ENCODE measurements around the gene SIRT7. TPM values are rescaled to one million over a fixed set of nuclear protein-coding genes. Genes with fewer than 3 reads are reported as not detected.
A peak's percentile ranks its signal among the peaks of the same experiment; 100 is the strongest.

The SIRT7 gene
- total RNA-seq, 6 experiments from 2014 or later, result 7.4 to 15.0 (median 12.2) TPM

GRCh38 chr17:81903896-81904599, 13.9 kb downstream of the SIRT7 start:
- Histone ChIP-seq H3K27me3 (no peaks in the 10 kb centered on the region), H3K4me1 (peaks cover 0 to 31% (median 5%) of the 10 kb centered on the region in 4 donors), H3K4me3 (no peak overlapping the region), H3K9me3 (no peaks in the 10 kb centered on the region), H3K36me3 (peaks cover 0 to 52% (median 21%) of the 10 kb centered on the region in 4 donors), H3K27ac (no peak overlapping the region)
- ATAC-seq (no peak), DNase-seq (no peak)
- 72% methylated on average over 7 of the region's 24 CpGs for WGBS (ENCODE audit: insufficient coverage, low coverage, low lambda C conversion rate, missing lambda C conversion rate)
- no peak for TF ChIP-seq POLR2A (IDR thresholded peaks at IDR 0.05)
- TF ChIP-seq CTCF (IDR thresholded peaks at IDR 0.05), result no peak
- intact Hi-C loops (cut with DNase I), result no loop called here

GRCh38 chr17:81903415-81903831, 14.6 kb downstream of the SIRT7 start:
- Histone ChIP-seq H3K4me3 (no peak overlapping the region), H3K4me1 (peaks cover 0 to 29% (median 5%) of the 10 kb centered on the region in 4 donors), H3K9me3 (no peaks in the 10 kb centered on the region), H3K27me3 (no peaks in the 10 kb centered on the region), H3K36me3 (peaks cover 0 to 49% (median 18%) of the 10 kb centered on the region in 4 donors), H3K27ac (no peak overlapping the region)
- DNase-seq, result no peak
- WGBS (ENCODE audit: insufficient coverage, low coverage, low lambda C conversion rate, missing lambda C conversion rate), result no CpG with 5 or more reads among the region's 10 CpGs
- TF ChIP-seq CTCF (IDR thresholded peaks at IDR 0.05) (no peak), POLR2A (IDR thresholded peaks at IDR 0.05) (no peak)
- intact Hi-C loops (cut with DNase I), result no loop called here
- ATAC-seq, result peak in 2 of 4 donors; percentile 4 to 5

- WGBS (ENCODE audit: insufficient coverage, low coverage, low lambda C conversion rate, missing lambda C conversion rate), result 8% methylated on average over 19 of the region's 47 CpGs
- intact Hi-C loops (cut with DNase I), result no loop called here
- peak overlapping the region in 1 of 3 donors; percentile 24 for H3K4me3 ChIP-seq
- H3K36me3 ChIP-seq, result peaks cover 0 to 49% (median 15%) of the 10 kb centered on the region in 4 donors
- H3K4me1 ChIP-seq, result peaks cover 0 to 25% (median 5%) of the 10 kb centered on the region in 4 donors
- ATAC-seq (peak; percentile 25 to 49 (median 40)), DNase-seq (peak in 2 of 3 donors; percentile 44 to 57)
- TF ChIP-seq POLR2A (IDR thresholded peaks at IDR 0.05) (no peak), CTCF (IDR thresholded peaks at IDR 0.05) (no peak)
- no peaks in the 10 kb centered on the region for H3K27me3 ChIP-seq
- no peak overlapping the region for H3K27ac ChIP-seq
- H3K9me3 ChIP-seq, result no peaks in the 10 kb centered on the region
Measured at GRCh38 chr17:81902653-81903414, 15.1 kb downstream of the SIRT7 start.

- 2% methylated on average over 11 of the region's 79 CpGs for WGBS (ENCODE audit: insufficient coverage, low coverage, low lambda C conversion rate, missing lambda C conversion rate)
- H3K27ac ChIP-seq, result no peak within 1 kb of the TSS
- TF ChIP-seq POLR2A (IDR thresholded peaks at IDR 0.05) (peak; percentile 32), CTCF (IDR thresholded peaks at IDR 0.05) (no peak)
- no peaks in the 10 kb centered on the region for H3K27me3 ChIP-seq
- H3K4me1 ChIP-seq, result peaks cover 0 to 21% (median 5%) of the 10 kb centered on the region in 4 donors
- H3K36me3 ChIP-seq, result peaks cover 0 to 49% (median 12%) of the 10 kb centered on the region in 4 donors
- intact Hi-C loops (cut with DNase I), result no loop called here
- DNase-seq (peak; percentile 33 to 64 (median 55)), ATAC-seq (peak; percentile 45 to 63 (median 50))
- peak within 1 kb of the TSS in 2 of 3 donors; percentile 18 to 24 for H3K4me3 ChIP-seq
- no peaks in the 10 kb centered on the region for H3K9me3 ChIP-seq
Measured at GRCh38 chr17:81902023-81902652, 15.8 kb downstream of the SIRT7 start, which contains the start of gene NPB. Gene NPB, plus strand, starts transcription at chr17:81902238. Its CDS starts 40 bp downstream, at chr17:81902278.
